HG03521 (cell line): ENCODE results near the gene VWC2.

Experiments
- ATAC-seq: cut with Tn5 transposase; IDR thresholded peaks from one replicate; pipeline ENCODE4 v1.9.1; 2021; ENCODE audit warnings: mild to moderate bottlenecking, moderate library complexity; ENCODE audit not compliant: unreplicated experiment

Gene VWC2

GRCh38 chr7:49781996-49782395 is 8.6 kb downstream of the VWC2 start:
- no peak for ATAC-seq

- ATAC-seq, result no peak
Observed at GRCh38 chr7:49783446-49783845, 10.0 kb downstream of the VWC2 start.

GRCh38 chr7:49787980-49788379 is 14.5 kb downstream of the VWC2 start:
- no peak for ATAC-seq

- ATAC-seq, result no peak
Observed at GRCh38 chr7:49788455-49789059, 15.1 kb downstream of the VWC2 start.

GRCh38 chr7:49789736-49790135 is 16.3 kb downstream of the VWC2 start:
- no peak for ATAC-seq

- no peak for ATAC-seq
Observed at GRCh38 chr7:49790209-49790608, 16.8 kb downstream of the VWC2 start.

GRCh38 chr7:49791088-49791741 is 17.8 kb downstream of the VWC2 start:
- peak; percentile 70 for ATAC-seq

GRCh38 chr7:49797987-49798660 is 24.7 kb downstream of the VWC2 start:
- no peak for ATAC-seq

- no peak for ATAC-seq
Observed at GRCh38 chr7:49800031-49800430, 26.6 kb downstream of the VWC2 start.

- ATAC-seq, result no peak
Observed at GRCh38 chr7:49802600-49802999, 29.2 kb downstream of the VWC2 start.

GRCh38 chr7:49803812-49804211 is 30.4 kb downstream of the VWC2 start:
- ATAC-seq, result no peak

GRCh38 chr7:49805371-49806007 is 32.1 kb downstream of the VWC2 start:
- ATAC-seq, result no peak

- no peak for ATAC-seq
Observed at GRCh38 chr7:49812534-49812933, 39.1 kb downstream of the VWC2 start.

- no peak for ATAC-seq
Observed at GRCh38 chr7:49817279-49817678, 43.8 kb downstream of the VWC2 start.

- ATAC-seq, result no peak
Observed at GRCh38 chr7:49821181-49821580, 47.7 kb downstream of the VWC2 start.

GRCh38 chr7:49822856-49823255 is 49.4 kb downstream of the VWC2 start:
- ATAC-seq, result no peak

GRCh38 chr7:49823566-49823965 is 50.1 kb downstream of the VWC2 start:
- ATAC-seq, result no peak

- no peak for ATAC-seq
Observed at GRCh38 chr7:49839863-49840645, 66.6 kb downstream of the VWC2 start.

GRCh38 chr7:49840751-49841405 is 67.4 kb downstream of the VWC2 start:
- ATAC-seq, result no peak

GRCh38 chr7:49845626-49846025 is 72.2 kb downstream of the VWC2 start:
- ATAC-seq, result no peak
